HepG2 (cell line): ENCODE results near the gene FDXACB1. TPM values are rescaled to one million over a fixed set of nuclear protein-coding genes. Genes with fewer than 3 reads are reported as not detected.

Experiments
- ATAC-seq: fragments of 200-7000 bp; cut with Tn5 transposase; 3 replicates; pipeline ENCODE4 v1.9.1; 2020; ENCODE audit warnings: mild to moderate bottlenecking, moderate library complexity
- BruUV-seq: library from RNA; stranded (reverse); fragments of 400-500 nt; replicated peaks from 2 replicates; lab custom pipeline; 2021; lab: Mats Ljungman, UMichigan
- CTCF ChIA-PET: fragments of 300-600 bp; formaldehyde crosslinking; extraction: SDS; loops from one replicate; lab custom pipeline; 2021; ENCODE audit warnings: low total read pairs, inconsistent platforms, low intra/inter-chr PET ratio; lab: Yijun Ruan, JAX
- POLR2A ChIA-PET: fragments of 350-600 bp; sonication (Branson Sonifier 250); formaldehyde crosslinking; loops from one replicate; lab custom pipeline; 2020; ENCODE audit warnings: antibody characterized with exemption, inconsistent platforms; lab: Yijun Ruan, JAX
- DNase-seq: peaks from one replicate; pipeline ENCODE4 v3.0.0-alpha.2; 2015; ENCODE audit warnings: low spot score
- FAIRE-seq: peaks from 3 replicates; lab custom pipeline; 2011; peaks lifted over from hg19 to GRCh38; lab: Jason Lieb, UNC
- H2AFZ ChIP-seq: one replicate; pipeline ENCODE4 v1.6.1; 2011; ENCODE audit warnings: low read length, inconsistent platforms
- H3K27ac ChIP-seq: fragments of 300-600 bp; 3 replicates; pipeline ENCODE4 v1.8.0; 2011; ENCODE audit warnings: mixed run types, mild to moderate bottlenecking, mixed read lengths, low read length, inconsistent platforms; ENCODE audit not compliant: insufficient read depth; ENCODE audit errors: extremely low read length
- H3K27me3 ChIP-seq, 2 experiments: fragments of 200-600 bp in 1 of 2; 2 replicates in 1 of 2; 3 replicates in 1 of 2; pipeline versions ENCODE4 v1.6.0 to v1.8.0; 2011; ENCODE audit warnings: low read length in 2 of 2, mild to moderate bottlenecking in 2 of 2, moderate library complexity in 2 of 2, inconsistent platforms in 1 of 2; ENCODE audit not compliant: insufficient read depth in 2 of 2, control insufficient read depth in 1 of 2
- H3K36me3 ChIP-seq, 2 experiments: fragments of 200-600 bp in 1 of 2; replicated peaks in 1 of 2; 2 replicates in 1 of 2; 3 replicates in 1 of 2; pipeline versions ENCODE4 v1.5.1 to v1.8.0; 2011; ENCODE audit warnings: low read length in 2 of 2, inconsistent platforms in 1 of 2; ENCODE audit not compliant: insufficient read depth in 2 of 2, control insufficient read depth in 1 of 2
- H3K4me1 ChIP-seq: 2 replicates; pipeline ENCODE4 v1.5.1; 2012; ENCODE audit warnings: low read length, inconsistent platforms; ENCODE audit not compliant: insufficient read depth
- H3K4me2 ChIP-seq: 2 replicates; pipeline ENCODE4 v1.6.0; 2011; ENCODE audit warnings: low read depth, low read length, inconsistent platforms
- H3K4me3 ChIP-seq, 3 experiments: fragments of 200-600 bp in 1 of 3; sonication (generic), shearing (Covaris generic) in 1 of 3; replicated peaks in 1 of 3; 2 replicates each; pipeline ENCODE4 v1.5.1; 2011 to 2016; ENCODE audit warnings: low read length in 3 of 3, inconsistent platforms in 2 of 3, low read depth in 2 of 3, mild to moderate bottlenecking in 2 of 3, control low read depth in 1 of 3, mixed read lengths in 1 of 3; ENCODE audit not compliant: insufficient read depth in 1 of 3
- H3K79me2 ChIP-seq: one replicate; pipeline ENCODE4 v1.6.1; 2011; ENCODE audit warnings: low read length, inconsistent platforms; ENCODE audit not compliant: insufficient read depth
- H3K9ac ChIP-seq: 2 replicates; pipeline ENCODE4 v1.6.0; 2011; ENCODE audit warnings: mild to moderate bottlenecking, low read depth, low read length, inconsistent platforms; ENCODE audit not compliant: insufficient read depth
- H3K9me3 ChIP-seq: 2 replicates; pipeline ENCODE4 v1.5.1; 2012; ENCODE audit warnings: mild to moderate bottlenecking, low read length
- H4K20me1 ChIP-seq: 2 replicates; pipeline ENCODE4 v1.6.0; 2011; ENCODE audit warnings: inconsistent platforms, mild to moderate bottlenecking, low read length, moderate library complexity; ENCODE audit not compliant: insufficient read depth
- JARID2 ChIP-seq: sonication (generic); formaldehyde crosslinking; IDR thresholded peaks from 2 replicates; pipeline ENCODE4 v1.8.1; 2023; ENCODE audit warnings: missing genetic modification reagents, inconsistent platforms; ENCODE audit not compliant: insufficient replicate concordance
- KLF15 ChIP-seq: sonication (generic); formaldehyde crosslinking; IDR thresholded peaks from 2 replicates; pipeline ENCODE4 v1.8.1; 2023; ENCODE audit warnings: borderline replicate concordance, mild to moderate bottlenecking, inconsistent platforms, missing genetic modification reagents, mixed read lengths
- SAP130 ChIP-seq: IDR thresholded peaks from 2 replicates; pipeline ENCODE4 v1.6.1; 2016; ENCODE audit warnings: low read depth
- SRSF1 ChIP-seq: fragments of 200-400 bp; formaldehyde crosslinking; optimal IDR thresholded peaks from 2 replicates; pipeline ENCODE3; 2017; ENCODE audit warnings: mild to moderate bottlenecking, low read depth, low read length, moderate library complexity
- TFDP2 ChIP-seq: sonication (generic); formaldehyde crosslinking; IDR thresholded peaks from 2 replicates; pipeline ENCODE4 v1.4.0; 2020; ENCODE audit warnings: missing genetic modification reagents
- ZNF230 ChIP-seq: sonication (generic); formaldehyde crosslinking; IDR thresholded peaks from 2 replicates; pipeline ENCODE4 v1.4.0; 2020; ENCODE audit warnings: mild to moderate bottlenecking, missing genetic modification reagents
- ZNF772 ChIP-seq: sonication (generic); formaldehyde crosslinking; IDR thresholded peaks from 2 replicates; pipeline ENCODE4 v1.5.0; 2020; ENCODE audit warnings: mild to moderate bottlenecking, missing genetic modification reagents
- WGBS: methylation state at CpG from one replicate; pipeline ENCODE4 v1.1.6; 2017; ENCODE audit warnings: low lambda C conversion rate; 5-methylcytosine and 5-hydroxymethylcytosine counted together
- in situ Hi-C: cut with HindIII; loops from 2 replicates; pipeline ENCODE4 v1.10.0; 2017; ENCODE audit warnings: low pct_unique_long_range_greater_than_20kb; ENCODE audit not compliant: extremely low pct_ligation_motif_present
- intact Hi-C: fragments of 100-400 bp; cut with micrococcal nuclease; formaldehyde crosslinking; loops from one replicate; pipeline ENCODE4 v1.10.0; 2022; ENCODE audit not compliant: unreplicated experiment
- polyA plus RNA-seq, 8 experiments: library from polyadenylated mRNA; depleted of rRNA in 3 of 8; stranded (reverse) in 7 of 8; unstranded in 1 of 8; fragments of >200 nt; fragmentation: Illumina TruSeq in 4 of 8; extraction: Trizol in 4 of 8; gene quantifications; 2 replicates each; pipeline versions ENCODE4 v1.2.1 to v1.2.3, GENCODE V29; 2011 to 2016; ENCODE audit warnings: low read depth in 4 of 8, missing spikeins in 1 of 8, mixed read lengths in 1 of 8; ENCODE audit not compliant: insufficient read depth in 1 of 8
- total RNA-seq, 5 experiments: library from RNA; depleted of rRNA; stranded (reverse); fragments of >200 nt; fragmentation: Illumina TruSeq; extraction: Trizol; gene quantifications; 2 replicates each; pipeline ENCODE4 v1.2.3, GENCODE V29; 2016; ENCODE audit warnings: low read depth in 1 of 5

FDXACB1 gene
- total and polyA plus RNA-seq, 2 of the 13 experiments (the other 11 are each of a cell fraction or from before 2014, with no cell fraction given), result 1.1 to 3.4 TPM

GRCh38 chr11:111837366-111837891 is 41.5 kb downstream of the FDXACB1 start (continued):
- TF ChIP-seq TFDP2 (CRISPR knock-in tag) (no peak), ZNF230 (CRISPR knock-in tag) (no peak), KLF15 (CRISPR knock-in tag) (no peak)

GRCh38 chr11:111836721-111837120 is 42.2 kb downstream of the FDXACB1 start:
- Histone ChIP-seq H3K4me3 (no peak overlapping the region), H3K4me1 (peaks cover 40% of the 10 kb centered on the region), H3K79me2 (no peaks in the 10 kb centered on the region), H3K9me3 (no peaks in the 10 kb centered on the region), H3K4me2 (no peak overlapping the region), H3K27ac (no peak overlapping the region), H2AFZ (no peak overlapping the region), H3K27me3 (no peaks in the 10 kb centered on the region), H3K36me3 (peaks cover 3 to 28% of the 10 kb centered on the region in 2 experiments), H3K9ac (no peak overlapping the region), H4K20me1 (no peaks in the 10 kb centered on the region)
- TF ChIP-seq ZNF772 (no peak), SRSF1 (no peak), JARID2 (CRISPR knock-in tag) (no peak), SAP130 (CRISPR knock-in tag) (no peak)
- intact Hi-C loops (no loop called here), in situ Hi-C loops (loop anchor here (10.0 kb wide), 1 partner anchor 382 kb away; no protein-coding TSS in a partner anchor)
- POLR2A ChIA-PET, result no interaction called here
- DNase-seq (no peak), ATAC-seq (no peak), FAIRE-seq (no peak)
- CTCF ChIA-PET, result no interaction called here
- BruUV-seq, result no TSS peak
- WGBS, result 84% methylated on average over 1 of the region's 1 CpG
